Liver (tissue), 3 donors: ENCODE measurements around the gene KDM4C.

Experiments used
- CTCF ChIP-seq: fragments of 150-350 bp; IDR thresholded peaks from 2 replicates; pipeline ENCODE4 v1.5.1; 2017; ENCODE audit warnings: improper control_type of control experiment, low read depth, low read length; ENCODE audit not compliant: missing input control
- GABPA ChIP-seq, 2 donors: IDR thresholded peaks in 1 of 2; conservative IDR thresholded peaks in 1 of 2; 2 replicates each; pipeline ENCODE4 v1.6.1; 2016; ENCODE audit warnings: antibody characterized with exemption in 2 of 2, mild to moderate bottlenecking in 1 of 2, moderate library complexity in 1 of 2
- JUND ChIP-seq, 2 donors: IDR thresholded peaks; 2 replicates each; pipeline ENCODE4 v1.6.1; 2016; ENCODE audit warnings: antibody characterized with exemption in 2 of 2
- RXRA ChIP-seq, 2 donors: IDR thresholded peaks; 2 replicates each; pipeline ENCODE4 v1.6.1; 2017 to 2018; ENCODE audit warnings: antibody characterized with exemption in 2 of 2, mild to moderate bottlenecking in 1 of 2
- TF ChIP-seq, protein P1 (sequence below): IDR thresholded peaks from 2 replicates; pipeline ENCODE4 v1.6.1; 2016; ENCODE audit warnings: antibody characterized with exemption
- donor health status: healthy.
- donor health status: healthy.

DNA sequence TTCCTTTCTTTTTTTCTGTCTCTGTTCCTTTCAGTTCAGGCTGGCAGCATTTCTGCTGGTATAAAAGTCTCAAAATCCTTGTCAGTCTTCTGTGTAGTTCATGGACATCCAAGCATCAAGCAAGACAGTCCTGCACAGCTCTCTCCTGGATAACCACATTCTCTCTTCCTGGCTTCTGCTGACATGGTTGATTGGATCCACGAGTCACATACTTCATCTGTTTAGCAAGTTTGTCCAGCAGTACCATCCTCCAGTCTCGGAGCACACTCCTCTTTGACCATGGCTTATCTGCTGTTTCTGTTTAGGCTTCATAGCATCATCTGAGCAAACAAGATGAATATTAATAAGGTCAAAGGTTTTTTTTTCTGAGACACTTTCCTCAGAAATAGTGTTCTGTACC lies 220.8 kb downstream of the KDM4C start:
- TF ChIP-seq, protein P1, sequence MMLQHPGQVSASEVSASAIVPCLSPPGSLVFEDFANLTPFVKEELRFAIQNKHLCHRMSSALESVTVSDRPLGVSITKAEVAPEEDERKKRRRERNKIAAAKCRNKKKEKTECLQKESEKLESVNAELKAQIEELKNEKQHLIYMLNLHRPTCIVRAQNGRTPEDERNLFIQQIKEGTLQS, result no peak
- TF ChIP-seq CTCF (no peak), RXRA (IDR thresholded peaks at IDR 0.05) (no peak), GABPA (IDR thresholded peaks at IDR 0.05 in 1 of 2, conservative IDR thresholded peaks at IDR 0.05 in 1 of 2) (no peak), JUND (IDR thresholded peaks at IDR 0.05) (no peak)
